Measurements from ENCODE around the gene IL36B. TPM values are rescaled to one million over a fixed set of nuclear protein-coding genes. Genes with fewer than 3 reads are reported as not detected.

Gene IL36B
- total RNA-seq, 2 experiments from 2014 or later: not detected

GRCh38 chr2:113060396-113060795, 7.7 kb upstream of the IL36B start:
- no peaks in the 10 kb centered on the region for H3K36me3 ChIP-seq (ENCODE audit: insufficient read depth, low read length)
- intact Hi-C loops (cut with DNase I, micrococcal nuclease): no loop called here
- Mint-ChIP-seq H3K36me3 (ENCODE audit: low read depth) (no peaks in the 10 kb centered on the region), H3K27me3 (no peaks in the 10 kb centered on the region), H3K4me1 (ENCODE audit: low read depth) (no peaks in the 10 kb centered on the region), H3K9me3 (no peaks in the 10 kb centered on the region), H3K27ac (no peak overlapping the region), H3K4me3 (no peak overlapping the region)
- DNase-seq: no peak
- H3K9me3 ChIP-seq (ENCODE audit: control insufficient read depth in 1 of 2, insufficient read depth in 1 of 2, low read length in 2 of 2): no peaks in the 10 kb centered on the region
- ATAC-seq (ENCODE audit: poor library complexity): no peak
- no peak overlapping the region for H3K27ac ChIP-seq (ENCODE audit: low read depth in 1 of 2, low read length in 2 of 2)
- no peak for TF ChIP-seq CTCF (IDR thresholded peaks at IDR 0.05)
- no peak overlapping the region for H3K4me3 ChIP-seq (ENCODE audit: low read length)
- no peaks in the 10 kb centered on the region for H3K4me1 ChIP-seq (ENCODE audit: insufficient read depth, low read length)
- ChIA-PET POLR2A (no interaction called here), CTCF (no interaction called here)
- H3K27me3 ChIP-seq (ENCODE audit: control insufficient read depth in 1 of 2, insufficient read depth in 2 of 2, low read length in 2 of 2): peaks cover 0 to 2% of the 10 kb centered on the region in 2 experiments

GRCh38 chr2:113058998-113059960, 6.6 kb upstream of the IL36B start, which contains the start of gene IL36RN:
Gene IL36RN (plus strand): TSS chr2:113059198. CDS start chr2:113059439, 241 bp downstream.
- Histone ChIP-seq H3K4me3 (ENCODE audit: low read length) (no peak within 1 kb of the TSS), H3K27ac (ENCODE audit: low read depth in 1 of 2, low read length in 2 of 2) (no peak within 1 kb of the TSS), H3K9me3 (ENCODE audit: control insufficient read depth in 1 of 2, insufficient read depth in 1 of 2, low read length in 2 of 2) (peaks cover 0 to 4% of the 10 kb centered on the region in 2 experiments), H3K4me1 (ENCODE audit: insufficient read depth, low read length) (no peaks in the 10 kb centered on the region), H3K27me3 (ENCODE audit: control insufficient read depth in 1 of 2, insufficient read depth in 2 of 2, low read length in 2 of 2) (peaks cover 0 to 2% of the 10 kb centered on the region in 2 experiments), H3K36me3 (ENCODE audit: insufficient read depth, low read length) (no peaks in the 10 kb centered on the region)
- ChIA-PET CTCF (interaction anchor here (0.5 kb wide), 1 partner anchor 1670 kb away, joined by 3 read pairs; no protein-coding TSS in a partner anchor), POLR2A (no interaction called here)
- no peaks in the 10 kb centered on the region for H3K36me3 Mint-ChIP-seq (ENCODE audit: low read depth)
- ATAC-seq (ENCODE audit: poor library complexity): no peak
- H3K27me3 Mint-ChIP-seq: no peaks in the 10 kb centered on the region
- intact Hi-C loops (cut with DNase I, micrococcal nuclease): no loop called here
- H3K4me1 Mint-ChIP-seq (ENCODE audit: low read depth): no peaks in the 10 kb centered on the region
- no peak for DNase-seq
- no peak within 1 kb of the TSS for H3K4me3 Mint-ChIP-seq
- no peak within 1 kb of the TSS for H3K27ac Mint-ChIP-seq
- TF ChIP-seq CTCF (IDR thresholded peaks at IDR 0.05): no peak
- peaks cover 5% of the 10 kb centered on the region for H3K9me3 Mint-ChIP-seq

GRCh38 chr2:113058411-113058994, 5.8 kb upstream of the IL36B start:
- Histone ChIP-seq H3K9me3 (ENCODE audit: control insufficient read depth in 1 of 2, insufficient read depth in 1 of 2, low read length in 2 of 2) (peaks cover 0 to 4% of the 10 kb centered on the region in 2 experiments), H3K27ac (ENCODE audit: low read depth in 1 of 2, low read length in 2 of 2) (no peak overlapping the region), H3K4me1 (ENCODE audit: insufficient read depth, low read length) (no peaks in the 10 kb centered on the region), H3K36me3 (ENCODE audit: insufficient read depth, low read length) (no peaks in the 10 kb centered on the region), H3K27me3 (ENCODE audit: control insufficient read depth in 1 of 2, insufficient read depth in 2 of 2, low read length in 2 of 2) (peaks cover 0 to 2% of the 10 kb centered on the region in 2 experiments), H3K4me3 (ENCODE audit: low read length) (no peak overlapping the region)
- Mint-ChIP-seq H3K4me1 (ENCODE audit: low read depth) (no peaks in the 10 kb centered on the region), H3K4me3 (no peak overlapping the region), H3K27ac (no peak overlapping the region), H3K27me3 (no peaks in the 10 kb centered on the region), H3K9me3 (peaks cover 8% of the 10 kb centered on the region), H3K36me3 (ENCODE audit: low read depth) (peaks cover 3% of the 10 kb centered on the region)
- intact Hi-C loops (cut with DNase I, micrococcal nuclease): no loop called here
- TF ChIP-seq CTCF (IDR thresholded peaks at IDR 0.05): no peak
- no peak for ATAC-seq (ENCODE audit: poor library complexity)
- POLR2A ChIA-PET: no interaction called here
- DNase-seq: no peak
- CTCF ChIA-PET: no interaction called here

All from CD4-positive, alpha-beta T cell (primary cell).